ENCODE data around the gene ACO2.
A peak's percentile ranks its signal among the peaks of the same experiment; 100 is the strongest.

Gene ACO2

GRCh38 chr22:41504816-41505215 lies 35.9 kb downstream of the ACO2 start:
- H3K23ac ChIP-seq (ENCODE audit: low read length) = no peak overlapping the region
- no peak overlapping the region for H3K27ac ChIP-seq (ENCODE audit: low read depth, low read length)
- H3K79me2 ChIP-seq (ENCODE audit: control insufficient read depth, insufficient read depth, low read length, poor library complexity) = no peaks in the 10 kb centered on the region
- H2BK5ac ChIP-seq (ENCODE audit: low read depth, low read length, poor library complexity) = no peak overlapping the region
- H3K79me1 ChIP-seq (ENCODE audit: low read length) = no peaks in the 10 kb centered on the region
- H3K9me3 ChIP-seq (ENCODE audit: insufficient read depth, low read depth, low read length) = no peaks in the 10 kb centered on the region
- no peak for DNase-seq
- H3K9ac ChIP-seq (ENCODE audit: low read length) = no peak overlapping the region
- H3K4me3 ChIP-seq (ENCODE audit: low read depth, low read length) = no peak overlapping the region
- H4K91ac ChIP-seq (ENCODE audit: low read depth, low read length) = no peak overlapping the region
- no peak overlapping the region for H2BK120ac ChIP-seq (ENCODE audit: insufficient read depth, low read length, poor library complexity)
- H3K36me3 ChIP-seq (ENCODE audit: control insufficient read depth in 1 of 2, insufficient read depth in 2 of 2, low read length in 2 of 2) = peaks cover 33 to 50% of the 10 kb centered on the region in 2 experiments
- H3K4me2 ChIP-seq (ENCODE audit: low read length) = no peak overlapping the region
- no CpG with 5 or more reads among the region's 4 CpGs for WGBS (ENCODE audit: extremely low coverage, insufficient coverage, insufficient read length)
- no peak overlapping the region for H3K4ac ChIP-seq (ENCODE audit: low read depth, low read length)
- no peak overlapping the region for H2AFZ ChIP-seq (ENCODE audit: insufficient read depth, low read length, poor library complexity)
- no peak overlapping the region for H4K8ac ChIP-seq (ENCODE audit: low read depth, low read length)
- H3K27me3 ChIP-seq (ENCODE audit: insufficient read depth, low read length) = no peaks in the 10 kb centered on the region
- H3K18ac ChIP-seq (ENCODE audit: low read length) = no peak overlapping the region
- H2BK12ac ChIP-seq (ENCODE audit: low read length) = no peak overlapping the region
- H3K4me1 ChIP-seq (ENCODE audit: control insufficient read depth in 1 of 2, insufficient read depth in 2 of 2, low read length in 2 of 2) = no peaks in the 10 kb centered on the region
- H4K12ac ChIP-seq (ENCODE audit: low read depth, low read length) = no peak overlapping the region
- no peak overlapping the region for H3K14ac ChIP-seq (ENCODE audit: low read length)
- H2AK5ac ChIP-seq (ENCODE audit: low read length) = no peak overlapping the region

GRCh38 chr22:41505511-41506220 lies 36.7 kb downstream of the ACO2 start:
- H3K4ac ChIP-seq (ENCODE audit: low read depth, low read length) = no peak overlapping the region
- H3K36me3 ChIP-seq (ENCODE audit: control insufficient read depth in 1 of 2, insufficient read depth in 2 of 2, low read length in 2 of 2) = peaks cover 32 to 53% of the 10 kb centered on the region in 2 experiments
- no peak overlapping the region for H4K12ac ChIP-seq (ENCODE audit: low read depth, low read length)
- H2AFZ ChIP-seq (ENCODE audit: insufficient read depth, low read length, poor library complexity) = no peak overlapping the region
- H3K4me3 ChIP-seq (ENCODE audit: low read depth, low read length) = no peak overlapping the region
- H3K4me1 ChIP-seq (ENCODE audit: control insufficient read depth in 1 of 2, insufficient read depth in 2 of 2, low read length in 2 of 2) = no peaks in the 10 kb centered on the region
- H2AK5ac ChIP-seq (ENCODE audit: low read length) = no peak overlapping the region
- H3K9ac ChIP-seq (ENCODE audit: low read length) = no peak overlapping the region
- no peak overlapping the region for H3K27ac ChIP-seq (ENCODE audit: low read depth, low read length)
- H3K79me1 ChIP-seq (ENCODE audit: low read length) = no peaks in the 10 kb centered on the region
- DNase-seq = peak in 1 of 2 donors; percentile 29
- no peak overlapping the region for H3K14ac ChIP-seq (ENCODE audit: low read length)
- no CpG with 5 or more reads among the region's 10 CpGs for WGBS (ENCODE audit: extremely low coverage, insufficient coverage, insufficient read length)
- no peak overlapping the region for H3K4me2 ChIP-seq (ENCODE audit: low read length)
- H4K91ac ChIP-seq (ENCODE audit: low read depth, low read length) = no peak overlapping the region
- no peak overlapping the region for H2BK5ac ChIP-seq (ENCODE audit: low read depth, low read length, poor library complexity)
- H2BK12ac ChIP-seq (ENCODE audit: low read length) = no peak overlapping the region
- H2BK120ac ChIP-seq (ENCODE audit: insufficient read depth, low read length, poor library complexity) = no peak overlapping the region
- H3K27me3 ChIP-seq (ENCODE audit: insufficient read depth, low read length) = no peaks in the 10 kb centered on the region
- H3K9me3 ChIP-seq (ENCODE audit: insufficient read depth, low read depth, low read length) = no peaks in the 10 kb centered on the region
- no peaks in the 10 kb centered on the region for H3K79me2 ChIP-seq (ENCODE audit: control insufficient read depth, insufficient read depth, low read length, poor library complexity)
- no peak overlapping the region for H4K8ac ChIP-seq (ENCODE audit: low read depth, low read length)
- H3K18ac ChIP-seq (ENCODE audit: low read length) = no peak overlapping the region
- no peak overlapping the region for H3K23ac ChIP-seq (ENCODE audit: low read length)

GRCh38 chr22:41507330-41508063 lies 38.6 kb downstream of the ACO2 start:
- Histone ChIP-seq H3K79me2 (ENCODE audit: control insufficient read depth, insufficient read depth, low read length, poor library complexity) (no peaks in the 10 kb centered on the region), H3K27me3 (ENCODE audit: insufficient read depth, low read length) (no peaks in the 10 kb centered on the region), H3K4me1 (ENCODE audit: control insufficient read depth in 1 of 2, insufficient read depth in 2 of 2, low read length in 2 of 2) (peaks cover 3% of the 10 kb centered on the region in 2 experiments), H3K4me2 (ENCODE audit: low read length) (no peak overlapping the region), H3K79me1 (ENCODE audit: low read length) (peaks cover 2% of the 10 kb centered on the region), H2BK12ac (ENCODE audit: low read length) (no peak overlapping the region), H2AK5ac (ENCODE audit: low read length) (no peak overlapping the region), H2AFZ (ENCODE audit: insufficient read depth, low read length, poor library complexity) (no peak overlapping the region), H3K14ac (ENCODE audit: low read length) (no peak overlapping the region), H3K4me3 (ENCODE audit: low read depth, low read length) (no peak overlapping the region), H4K8ac (ENCODE audit: low read depth, low read length) (no peak overlapping the region), H3K9ac (ENCODE audit: low read length) (no peak overlapping the region), H4K12ac (ENCODE audit: low read depth, low read length) (no peak overlapping the region), H3K36me3 (ENCODE audit: control insufficient read depth in 1 of 2, insufficient read depth in 2 of 2, low read length in 2 of 2) (peaks cover 27 to 42% of the 10 kb centered on the region in 2 experiments), H3K4ac (ENCODE audit: low read depth, low read length) (no peak overlapping the region), H3K23ac (ENCODE audit: low read length) (no peak overlapping the region), H3K18ac (ENCODE audit: low read length) (no peak overlapping the region), H2BK120ac (ENCODE audit: insufficient read depth, low read length, poor library complexity) (no peak overlapping the region), H3K27ac (ENCODE audit: low read depth, low read length) (no peak overlapping the region), H3K9me3 (ENCODE audit: insufficient read depth, low read depth, low read length) (no peaks in the 10 kb centered on the region), H4K91ac (ENCODE audit: low read depth, low read length) (no peak overlapping the region), H2BK5ac (ENCODE audit: low read depth, low read length, poor library complexity) (no peak overlapping the region)
- WGBS (ENCODE audit: extremely low coverage, insufficient coverage, insufficient read length) = no CpG with 5 or more reads among the region's 23 CpGs
- no peak for DNase-seq

GRCh38 chr22:41508770-41509170 lies 39.9 kb downstream of the ACO2 start:
- no peaks in the 10 kb centered on the region for H3K27me3 ChIP-seq (ENCODE audit: insufficient read depth, low read length)
- WGBS (ENCODE audit: extremely low coverage, insufficient coverage, insufficient read length) = no CpG with 5 or more reads among the region's 12 CpGs
- H2BK5ac ChIP-seq (ENCODE audit: low read depth, low read length, poor library complexity) = no peak overlapping the region
- H3K79me1 ChIP-seq (ENCODE audit: low read length) = peaks cover 4% of the 10 kb centered on the region
- H3K9ac ChIP-seq (ENCODE audit: low read length) = no peak overlapping the region
- no peak overlapping the region for H3K18ac ChIP-seq (ENCODE audit: low read length)
- H3K79me2 ChIP-seq (ENCODE audit: control insufficient read depth, insufficient read depth, low read length, poor library complexity) = no peaks in the 10 kb centered on the region
- no peak overlapping the region for H3K4ac ChIP-seq (ENCODE audit: low read depth, low read length)
- no peak overlapping the region for H3K27ac ChIP-seq (ENCODE audit: low read depth, low read length)
- no peak for DNase-seq
- H4K91ac ChIP-seq (ENCODE audit: low read depth, low read length) = no peak overlapping the region
- H3K4me3 ChIP-seq (ENCODE audit: low read depth, low read length) = no peak overlapping the region
- no peak overlapping the region for H2AK5ac ChIP-seq (ENCODE audit: low read length)
- H3K23ac ChIP-seq (ENCODE audit: low read length) = no peak overlapping the region
- no peak overlapping the region for H2AFZ ChIP-seq (ENCODE audit: insufficient read depth, low read length, poor library complexity)
- H4K8ac ChIP-seq (ENCODE audit: low read depth, low read length) = no peak overlapping the region
- H3K36me3 ChIP-seq (ENCODE audit: control insufficient read depth in 1 of 2, insufficient read depth in 2 of 2, low read length in 2 of 2) = peaks cover 31 to 43% of the 10 kb centered on the region in 2 experiments
- H3K14ac ChIP-seq (ENCODE audit: low read length) = no peak overlapping the region
- H4K12ac ChIP-seq (ENCODE audit: low read depth, low read length) = no peak overlapping the region
- no peak overlapping the region for H3K4me2 ChIP-seq (ENCODE audit: low read length)
- H3K9me3 ChIP-seq (ENCODE audit: insufficient read depth, low read depth, low read length) = no peaks in the 10 kb centered on the region
- peaks cover 12% of the 10 kb centered on the region in 2 experiments for H3K4me1 ChIP-seq (ENCODE audit: control insufficient read depth in 1 of 2, insufficient read depth in 2 of 2, low read length in 2 of 2)
- H2BK12ac ChIP-seq (ENCODE audit: low read length) = no peak overlapping the region
- H2BK120ac ChIP-seq (ENCODE audit: insufficient read depth, low read length, poor library complexity) = no peak overlapping the region

Measured in trophoblast cell (in vitro differentiated cells and primary cell).